OCI-M2 (cell line): ENCODE data around the gene SOX5.
"Not testable (repeated sequence)": the region's sequence is repeated elsewhere in the genome, so short reads cannot be mapped to it uniquely, and the experiment has no call there.

Experiments used
- DNase-seq: peaks from one replicate; lab custom pipeline; 2025; ENCODE audit not compliant: unreplicated experiment; lab: John Stamatoyannopoulos, UW

SOX5 gene

DNA sequence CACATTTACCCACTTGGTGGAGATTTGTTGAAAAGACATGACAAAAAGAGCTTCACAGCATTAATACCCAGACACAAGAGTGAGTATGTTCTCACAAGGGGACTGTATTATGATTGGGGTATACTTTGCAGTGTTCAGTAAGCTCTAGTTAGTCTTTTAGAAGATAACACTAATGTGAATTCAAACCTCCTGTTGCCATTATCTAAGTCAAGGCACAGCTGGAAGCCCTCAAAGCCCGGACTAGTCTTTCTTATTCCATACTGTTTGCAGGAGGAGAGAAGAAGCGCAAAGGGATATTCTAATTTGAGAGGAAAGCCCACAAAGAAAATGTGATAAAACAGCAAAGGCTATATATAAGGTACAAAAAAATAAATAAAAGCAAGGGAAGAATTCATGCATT is 445.9 kb downstream of the SOX5 start:
- no peak for DNase-seq

DNA sequence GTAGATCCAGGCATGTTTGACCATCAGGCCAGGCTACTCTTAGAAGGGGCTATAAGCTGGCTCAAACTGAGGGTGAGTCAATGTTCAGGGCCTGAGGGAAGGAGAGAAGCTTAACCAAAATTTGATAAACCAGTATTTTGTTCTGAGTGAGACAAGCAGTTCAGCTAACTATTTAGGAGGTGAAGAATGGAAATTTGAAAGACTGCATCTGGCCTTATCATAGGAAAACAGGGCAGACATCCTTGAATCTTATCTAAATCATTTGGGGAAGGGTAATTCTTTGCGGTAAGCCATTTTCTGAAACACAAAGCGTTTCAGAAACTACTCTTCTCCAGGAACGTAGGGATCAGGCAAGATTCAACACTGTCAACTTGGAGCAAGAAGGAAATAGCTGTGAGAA is 447.2 kb downstream of the SOX5 start:
- no peak for DNase-seq

DNA sequence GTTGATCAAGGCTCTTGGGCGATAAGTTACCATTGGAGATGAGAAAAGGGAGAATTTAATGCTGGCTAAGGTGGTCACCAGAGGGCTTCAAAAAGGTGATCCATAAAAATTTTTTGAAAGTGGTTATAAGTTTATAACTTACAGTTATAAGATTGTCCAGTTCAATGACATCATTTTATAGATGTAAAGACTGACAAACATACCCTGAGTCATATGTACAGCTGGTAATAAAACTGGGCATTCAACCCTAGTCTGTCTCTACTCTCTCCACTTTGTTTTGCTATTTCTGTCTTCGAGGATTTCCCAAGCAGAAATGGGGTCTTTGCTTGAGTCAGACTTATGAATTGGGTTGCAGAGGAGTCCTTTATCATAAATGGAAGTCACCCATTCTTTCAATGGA is 454.0 kb downstream of the SOX5 start:
- DNase-seq = no peak

DNA sequence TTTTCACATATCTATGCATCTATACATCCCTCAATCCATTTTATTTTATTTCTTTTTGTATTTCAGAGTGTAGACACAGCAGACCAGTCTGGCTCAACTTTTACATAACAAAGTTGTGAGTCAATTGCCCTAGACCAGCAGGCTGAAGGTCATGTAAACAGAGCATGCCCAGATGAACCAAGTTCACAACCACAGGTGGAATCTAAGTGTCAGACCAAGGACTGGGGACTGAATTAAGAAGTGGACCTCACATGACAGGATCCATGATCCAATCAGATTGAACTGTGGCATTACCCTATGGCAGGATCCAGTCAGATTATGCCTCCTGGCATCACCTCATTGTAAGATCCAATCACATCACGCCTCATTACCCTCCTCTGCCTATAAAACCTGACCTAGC is 455.8 kb downstream of the SOX5 start:
- no peak for DNase-seq

DNA sequence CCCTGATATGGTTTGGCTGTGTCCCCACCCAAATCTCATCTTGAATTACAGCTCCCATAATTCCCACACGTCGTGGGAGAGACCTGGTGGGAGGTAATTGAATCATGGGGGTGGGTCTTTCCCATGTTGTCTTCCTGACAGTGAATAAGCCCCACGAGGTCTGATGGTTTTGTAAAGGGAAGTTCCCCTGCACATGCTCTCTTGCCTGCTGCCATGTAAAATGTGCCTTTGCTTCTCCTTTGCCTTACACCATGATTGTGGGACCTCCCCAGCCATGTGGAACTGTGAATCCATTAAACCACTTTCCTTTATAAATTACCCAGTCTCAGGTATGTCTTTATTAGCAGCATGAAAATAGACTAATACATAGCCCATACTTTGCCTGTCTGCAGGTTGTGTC is 458.4 kb downstream of the SOX5 start:
- not testable (repeated sequence) for DNase-seq

DNA sequence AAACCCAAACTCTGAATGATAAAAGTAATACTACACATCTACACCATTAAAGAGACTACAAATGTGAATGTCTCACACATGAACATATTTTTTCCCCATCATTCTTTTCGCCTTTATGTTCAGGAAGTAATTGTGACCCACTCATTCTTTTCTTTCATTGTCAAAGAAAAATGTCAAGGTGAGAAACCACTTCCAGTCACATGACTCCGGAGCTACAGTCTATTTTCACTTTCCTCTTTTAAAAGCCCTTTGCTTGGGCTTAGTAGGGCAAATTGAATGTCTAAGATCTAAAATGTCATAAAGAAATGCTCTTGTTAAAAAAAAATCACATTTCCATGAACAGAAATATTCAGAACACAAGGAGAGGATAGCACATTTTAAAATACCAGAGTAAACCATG is 461.3 kb downstream of the SOX5 start:
- no peak for DNase-seq

DNA sequence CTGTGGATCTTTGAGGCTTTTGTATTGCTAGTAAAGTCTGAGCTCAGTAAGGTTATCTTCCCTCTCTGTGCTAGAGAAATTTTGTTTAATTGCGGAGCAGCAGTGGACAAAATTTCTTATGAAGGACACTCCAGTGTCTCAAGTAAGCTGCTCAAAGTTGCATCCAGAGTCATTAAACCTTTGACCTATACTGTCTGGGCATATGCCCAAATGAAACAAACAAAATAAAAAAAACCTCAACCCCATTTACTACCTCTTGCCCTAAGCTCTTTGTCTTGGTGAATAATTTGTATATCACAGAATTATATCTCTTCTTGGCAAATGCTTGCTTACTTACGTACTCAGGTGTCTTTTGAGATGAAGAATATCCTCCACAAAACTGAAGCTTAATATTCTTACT is 465.2 kb downstream of the SOX5 start:
- DNase-seq = no peak

DNA sequence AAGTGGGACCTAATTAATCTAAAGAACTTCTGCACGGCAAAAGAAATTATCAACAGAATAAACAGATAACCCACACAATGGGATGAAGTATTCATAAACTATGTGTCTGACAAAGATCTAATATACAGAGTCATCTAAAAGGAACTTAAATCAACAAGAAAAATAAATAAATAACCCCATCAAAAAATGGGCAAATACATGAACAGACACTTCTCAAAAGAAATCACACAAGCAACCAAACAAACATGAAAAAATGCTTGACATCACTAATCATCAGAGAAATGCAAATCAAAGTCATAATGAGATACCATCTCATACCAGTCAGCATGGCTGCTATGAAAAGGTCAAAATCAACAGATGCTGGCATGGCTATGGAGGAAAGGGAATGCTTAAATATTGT is 466.9 kb downstream of the SOX5 start:
- DNase-seq = no peak
